ENCODE measurements around the gene ZNF766.
"Not testable (repeated sequence)": the region's sequence is repeated elsewhere in the genome, so short reads cannot be mapped to it uniquely, and the experiment has no call there.

The ZNF766 gene

GRCh38 chr19:52296773-52297600 is 27.6 kb downstream of the ZNF766 start, which contains the start of gene ZNF480:
ZNF480 (plus strand) TSS chr19:52297169; CDS start chr19:52300413, 3,244 bp downstream.
- Histone ChIP-seq H3K9ac (ENCODE audit: low read depth, low read length) (peak within 1 kb of the TSS; percentile 99), H3K36me3 (ENCODE audit: insufficient read depth, low read length) (peaks cover 15% of the 10 kb centered on the region), H3K4me1 (ENCODE audit: insufficient read depth, low read length) (no peaks in the 10 kb centered on the region), H3K9me3 (ENCODE audit: control insufficient read depth, insufficient read depth, low read length) (peaks cover 15% of the 10 kb centered on the region)

- Histone ChIP-seq H3K36me3 (ENCODE audit: insufficient read depth, low read length) (peaks cover 18% of the 10 kb centered on the region), H3K4me1 (ENCODE audit: insufficient read depth, low read length) (no peaks in the 10 kb centered on the region), H3K9ac (ENCODE audit: low read depth, low read length) (peak overlapping the region; percentile 99), H3K9me3 (ENCODE audit: control insufficient read depth, insufficient read depth, low read length) (peaks cover 16% of the 10 kb centered on the region)
Measured at GRCh38 chr19:52297601-52298364, 28.4 kb downstream of the ZNF766 start.

GRCh38 chr19:52307275-52307674 is 37.9 kb downstream of the ZNF766 start:
- Histone ChIP-seq H3K9me3 (ENCODE audit: control insufficient read depth, insufficient read depth, low read length) (peaks cover 44% of the 10 kb centered on the region), H3K9ac (ENCODE audit: low read depth, low read length) (no peak overlapping the region), H3K4me1 (ENCODE audit: insufficient read depth, low read length) (no peaks in the 10 kb centered on the region), H3K36me3 (ENCODE audit: insufficient read depth, low read length) (peaks cover 29% of the 10 kb centered on the region)

- Histone ChIP-seq H3K9ac (ENCODE audit: low read depth, low read length) (no peak overlapping the region), H3K36me3 (ENCODE audit: insufficient read depth, low read length) (peaks cover 24% of the 10 kb centered on the region)
Measured at GRCh38 chr19:52322429-52322828, 53.0 kb downstream of the ZNF766 start.

GRCh38 chr19:52331757-52332156 is 62.4 kb downstream of the ZNF766 start:
- Histone ChIP-seq H3K36me3 (ENCODE audit: insufficient read depth, low read length) (no peaks in the 10 kb centered on the region; the same call in 1 of the 2 replicates), H3K9me3 (ENCODE audit: control insufficient read depth, insufficient read depth, low read length) (peaks cover 14% of the 10 kb centered on the region; the same call in 1 of the 2 replicates), H3K4me1 (ENCODE audit: insufficient read depth, low read length) (no peaks in the 10 kb centered on the region), H3K9ac (ENCODE audit: low read depth, low read length) (no peak overlapping the region)

More at GRCh38 chr19:52322429-52322828, 53.0 kb downstream of the ZNF766 start:
- H3K4me1 ChIP-seq (ENCODE audit: insufficient read depth, low read length) = no peaks in the 10 kb centered on the region
- peaks cover 58% of the 10 kb centered on the region for H3K9me3 ChIP-seq (ENCODE audit: control insufficient read depth, insufficient read depth, low read length)

GRCh38 chr19:52335768-52336116 is 66.4 kb downstream of the ZNF766 start:
- Histone ChIP-seq H3K9me3 (ENCODE audit: control insufficient read depth, insufficient read depth, low read length) (peaks cover 9% of the 10 kb centered on the region; the same call in 1 of the 2 replicates), H3K4me1 (ENCODE audit: insufficient read depth, low read length) (no peaks in the 10 kb centered on the region), H3K36me3 (ENCODE audit: insufficient read depth, low read length) (no peaks in the 10 kb centered on the region; the same call in 1 of the 2 replicates), H3K9ac (ENCODE audit: low read depth, low read length) (peak overlapping the region; percentile 98; the same call in 1 of the 2 replicates)

GRCh38 chr19:52336117-52336790 is 66.9 kb downstream of the ZNF766 start, which contains the start of gene ZNF610:
ZNF610 (plus strand) TSS chr19:52336243; CDS start chr19:52349173, 12,930 bp downstream.
- H3K9me3 ChIP-seq (ENCODE audit: control insufficient read depth, insufficient read depth, low read length) = peaks cover 7% of the 10 kb centered on the region; the same call in 1 of the 2 replicates
- no peaks in the 10 kb centered on the region for H3K4me1 ChIP-seq (ENCODE audit: insufficient read depth, low read length)
- H3K9ac ChIP-seq (ENCODE audit: low read depth, low read length) = peak within 1 kb of the TSS; percentile 98
- H3K36me3 ChIP-seq (ENCODE audit: insufficient read depth, low read length) = no peaks in the 10 kb centered on the region

- H3K9ac ChIP-seq (ENCODE audit: low read depth, low read length) = peak overlapping the region; percentile 98
- H3K36me3 ChIP-seq (ENCODE audit: insufficient read depth, low read length) = no peaks in the 10 kb centered on the region
- H3K9me3 ChIP-seq (ENCODE audit: control insufficient read depth, insufficient read depth, low read length) = 0 out of 2 replicates have a peak, but pooled peaks cover 4% of the 10 kb centered on the region
Measured at GRCh38 chr19:52336791-52337381, 67.5 kb downstream of the ZNF766 start.

GRCh38 chr19:52339022-52339421 is 69.6 kb downstream of the ZNF766 start:
- not testable (repeated sequence) for H3K4me1 ChIP-seq (ENCODE audit: insufficient read depth, low read length); H3K9me3 ChIP-seq (ENCODE audit: control insufficient read depth, insufficient read depth, low read length); H3K9ac ChIP-seq (ENCODE audit: low read depth, low read length); H3K36me3 ChIP-seq (ENCODE audit: insufficient read depth, low read length)

More at GRCh38 chr19:52336791-52337381, 67.5 kb downstream of the ZNF766 start:
- H3K4me1 ChIP-seq (ENCODE audit: insufficient read depth, low read length) = no peaks in the 10 kb centered on the region

GRCh38 chr19:52343548-52343947 is 74.2 kb downstream of the ZNF766 start:
- H3K4me1 ChIP-seq (ENCODE audit: insufficient read depth, low read length) = no peaks in the 10 kb centered on the region
- H3K36me3 ChIP-seq (ENCODE audit: insufficient read depth, low read length) = no peaks in the 10 kb centered on the region

GRCh38 chr19:52345162-52345561 is 75.8 kb downstream of the ZNF766 start:
- Histone ChIP-seq H3K36me3 (ENCODE audit: insufficient read depth, low read length) (no peaks in the 10 kb centered on the region), H3K9me3 (ENCODE audit: control insufficient read depth, insufficient read depth, low read length) (no peaks in the 10 kb centered on the region), H3K9ac (ENCODE audit: low read depth, low read length) (no peak overlapping the region), H3K4me1 (ENCODE audit: insufficient read depth, low read length) (no peaks in the 10 kb centered on the region)

More at GRCh38 chr19:52343548-52343947, 74.2 kb downstream of the ZNF766 start:
- H3K9me3 ChIP-seq (ENCODE audit: control insufficient read depth, insufficient read depth, low read length) = no peaks in the 10 kb centered on the region
- H3K9ac ChIP-seq (ENCODE audit: low read depth, low read length) = no peak overlapping the region
